Hippocampal formation (tissue), 2 donors: ENCODE measurements around the gene CAV2.
"Not testable (repeated sequence)": the region's sequence is repeated elsewhere in the genome, so short reads cannot be mapped to it uniquely, and the experiment has no call there.

Source experiments
- DNase-seq, 2 donors: peaks; one replicate each; lab custom pipeline; 2025; lab: John Stamatoyannopoulos, UW

The CAV2 gene, protein sequence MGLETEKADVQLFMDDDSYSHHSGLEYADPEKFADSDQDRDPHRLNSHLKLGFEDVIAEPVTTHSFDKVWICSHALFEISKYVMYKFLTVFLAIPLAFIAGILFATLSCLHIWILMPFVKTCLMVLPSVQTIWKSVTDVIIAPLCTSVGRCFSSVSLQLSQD

DNA sequence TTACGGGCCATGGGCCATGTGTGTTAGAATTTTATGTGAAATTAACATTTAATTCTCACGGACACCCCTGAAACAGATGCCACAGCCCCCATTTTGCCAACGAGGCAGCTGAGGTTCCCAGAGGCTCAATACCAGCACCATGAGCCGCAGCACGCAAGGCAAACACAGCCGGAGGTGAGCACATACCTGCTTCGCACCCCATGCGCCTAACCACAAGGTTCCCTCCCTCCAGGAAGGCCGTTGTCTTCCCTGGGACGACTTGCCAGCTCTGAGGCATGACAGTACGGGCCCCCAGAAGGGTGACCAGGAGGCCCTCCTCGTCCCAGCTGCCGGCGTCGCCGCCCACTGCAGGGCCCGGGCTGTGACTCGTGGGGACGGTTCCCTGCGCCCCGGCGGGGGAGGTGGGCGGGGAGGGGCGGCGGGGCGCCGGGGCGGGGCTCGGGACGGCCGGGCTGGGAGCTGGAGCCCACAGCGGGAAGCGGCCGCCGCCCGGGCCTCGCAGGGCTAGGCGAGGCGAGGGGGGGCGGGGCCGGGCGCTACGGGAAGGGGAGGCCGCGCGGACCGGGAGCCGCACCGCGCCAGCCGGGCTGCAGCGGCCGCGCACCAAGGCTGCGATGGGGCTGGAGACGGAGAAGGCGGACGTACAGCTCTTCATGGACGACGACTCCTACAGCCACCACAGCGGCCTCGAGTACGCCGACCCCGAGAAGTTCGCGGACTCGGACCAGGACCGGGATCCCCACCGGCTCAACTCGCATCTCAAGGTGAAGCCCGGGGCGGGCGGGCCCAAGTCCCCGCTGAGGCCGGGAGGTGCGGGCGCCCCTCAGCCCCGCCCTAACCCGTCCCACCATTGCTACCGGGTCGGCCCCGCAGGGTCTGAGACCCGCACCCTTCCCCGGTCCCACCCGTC lies at the start of gene CAV2:
Gene CAV2, plus strand, starts transcription at position 571 of the 910 bp plus-strand sequence. Its CDS starts 44 bp downstream, at position 615.
- peak in 1 of 2 donors; percentile 13 for DNase-seq

DNA sequence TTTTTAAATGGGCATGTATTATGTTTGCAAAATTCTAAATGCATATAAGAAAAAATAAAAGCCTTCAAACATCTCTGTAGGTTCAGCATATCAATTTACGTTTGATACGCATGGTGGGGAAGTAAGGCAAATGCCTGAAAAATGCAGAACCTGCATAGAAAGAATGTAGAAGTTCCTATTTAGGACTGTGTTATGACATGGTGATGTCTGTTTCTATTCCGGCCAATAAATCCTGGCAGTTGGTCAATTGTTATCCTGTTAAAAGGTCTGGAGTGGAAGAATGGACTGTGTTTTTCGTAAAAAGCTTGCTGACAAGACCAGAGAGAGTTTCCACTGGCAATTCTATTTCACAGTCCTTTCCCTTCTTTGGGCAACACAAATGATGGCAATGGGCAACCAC lies 49.6 kb upstream of the CAV2 start:
- DNase-seq, result no peak

DNA sequence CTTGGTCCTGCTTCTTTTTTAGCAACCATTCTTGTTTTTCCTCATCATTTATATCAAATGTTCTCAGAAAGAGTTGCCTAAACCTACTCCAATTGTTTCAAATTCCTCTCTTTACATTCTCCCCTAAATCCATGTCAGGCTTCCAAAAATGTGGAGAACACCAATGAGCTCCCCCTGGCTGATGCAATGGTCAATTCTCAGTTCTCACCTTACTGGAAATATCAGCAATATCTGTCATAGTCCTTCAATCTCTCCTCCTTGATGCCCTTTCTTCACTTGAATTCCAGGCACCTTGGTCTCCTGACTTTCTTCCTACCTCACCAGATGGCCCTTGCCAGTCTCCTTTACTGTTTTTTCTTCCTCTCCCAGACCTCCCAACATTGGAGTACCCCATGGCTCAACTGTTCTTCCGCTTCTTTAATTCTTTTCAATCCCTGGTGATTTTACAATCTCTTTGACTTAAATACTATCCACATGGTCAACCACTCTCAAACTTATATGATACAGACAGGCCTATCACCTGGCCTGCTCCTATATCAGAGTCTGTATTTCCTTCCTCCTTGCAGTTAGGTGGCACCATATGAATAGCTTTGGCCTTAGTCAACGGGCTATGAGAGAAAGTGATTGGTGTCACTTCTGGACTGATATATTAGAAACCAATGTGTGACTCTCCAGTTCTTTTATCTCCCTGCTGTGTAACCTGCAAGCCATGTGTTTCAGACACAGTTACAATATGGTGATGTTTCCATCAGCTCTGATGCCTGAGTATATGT lies 47.4 kb upstream of the CAV2 start:
- no peak for DNase-seq

DNA sequence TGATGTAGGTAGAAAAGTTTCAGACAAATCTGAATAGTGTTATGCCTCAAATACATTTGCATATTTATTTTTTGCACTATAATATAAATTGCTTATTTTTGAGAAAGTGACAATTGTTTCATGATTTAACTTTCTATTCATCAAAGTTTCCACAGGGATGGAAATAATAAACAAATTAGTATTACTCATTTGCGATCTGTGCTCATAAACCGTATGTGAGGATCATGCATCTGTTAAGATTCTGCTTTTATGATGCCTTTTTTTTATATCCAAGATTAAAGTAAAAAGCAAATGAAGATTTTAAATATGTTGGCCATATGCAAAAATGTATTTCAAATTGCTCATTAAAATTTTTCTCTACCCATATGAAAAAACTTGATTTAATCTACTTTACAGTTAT lies 45.2 kb upstream of the CAV2 start:
- DNase-seq, result no peak

DNA sequence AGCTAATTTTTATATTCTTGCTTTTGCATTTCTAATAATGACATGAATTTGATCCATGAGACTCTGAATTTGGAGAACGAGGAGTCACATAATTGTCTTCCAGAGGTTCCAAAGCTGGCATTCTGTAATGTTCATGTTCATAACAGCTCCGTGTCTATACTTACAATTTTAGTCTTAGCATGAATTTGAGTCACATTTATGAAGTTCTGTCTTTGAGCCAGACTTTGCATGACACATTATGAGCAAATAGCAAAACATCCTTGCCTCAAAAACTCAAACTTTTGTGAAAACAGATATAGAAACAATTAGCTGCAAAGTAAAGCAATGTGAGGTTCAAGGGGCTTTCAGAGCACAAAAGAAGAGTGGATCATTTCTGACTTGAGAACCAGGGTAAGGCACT lies 44.5 kb upstream of the CAV2 start:
- DNase-seq, result no peak

DNA sequence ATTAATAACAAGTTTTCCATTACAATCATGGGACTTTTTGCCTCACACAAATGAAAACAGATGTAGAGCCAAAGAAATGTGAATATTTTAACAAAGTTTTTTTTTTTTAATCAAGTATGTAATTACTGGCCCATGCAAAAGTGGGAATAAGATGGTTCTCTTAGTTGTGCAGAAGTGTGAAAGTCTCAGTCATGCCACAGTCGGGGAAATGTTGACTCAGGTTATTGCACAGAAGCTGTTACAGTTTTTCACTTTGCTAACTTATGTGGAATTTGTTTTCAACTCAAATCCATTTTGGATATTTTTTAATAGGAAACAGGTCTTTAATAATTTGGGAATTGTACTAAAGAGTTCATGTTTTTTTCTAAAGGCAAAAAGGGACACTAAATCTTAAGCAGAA lies 44.0 kb upstream of the CAV2 start:
- DNase-seq, result no peak

DNA sequence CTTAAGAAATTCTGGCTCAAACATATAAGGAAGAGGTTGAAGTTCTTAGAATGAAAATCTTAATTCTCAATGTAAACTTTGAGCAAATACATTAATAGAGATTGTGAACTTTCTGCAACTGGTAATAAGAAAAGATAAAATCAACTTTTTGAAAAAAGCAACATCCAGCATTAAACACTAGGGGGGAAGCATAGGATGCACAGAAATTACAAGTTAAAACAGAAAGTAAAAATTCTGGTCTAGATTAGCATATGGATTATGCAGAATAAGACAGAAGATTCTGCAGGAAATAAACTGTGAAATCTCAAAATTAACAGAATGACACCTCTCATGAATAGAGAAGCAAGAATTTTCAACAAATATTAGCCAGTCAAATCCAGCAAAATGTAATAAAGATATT lies 38.0 kb upstream of the CAV2 start:
- no peak for DNase-seq

DNA sequence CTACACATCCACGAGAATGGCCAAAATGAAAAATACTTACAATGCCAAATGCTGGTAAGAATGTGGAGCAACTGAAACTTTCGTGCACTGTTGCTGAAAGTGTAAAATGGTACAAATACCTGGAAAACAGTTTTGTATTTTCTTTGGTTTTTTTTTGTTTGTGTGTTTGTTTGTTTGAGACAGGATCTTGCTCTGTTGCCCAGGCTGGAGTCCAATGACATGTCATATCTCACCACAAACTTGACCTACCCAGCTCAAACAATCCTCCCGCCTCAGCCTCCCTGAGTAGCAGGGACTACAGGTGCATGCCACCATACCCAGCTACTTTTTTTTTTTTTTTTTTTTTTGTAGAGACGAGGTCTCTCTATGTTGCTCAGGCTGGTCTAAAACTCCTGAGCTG lies 35.6 kb upstream of the CAV2 start:
- no peak for DNase-seq

DNA sequence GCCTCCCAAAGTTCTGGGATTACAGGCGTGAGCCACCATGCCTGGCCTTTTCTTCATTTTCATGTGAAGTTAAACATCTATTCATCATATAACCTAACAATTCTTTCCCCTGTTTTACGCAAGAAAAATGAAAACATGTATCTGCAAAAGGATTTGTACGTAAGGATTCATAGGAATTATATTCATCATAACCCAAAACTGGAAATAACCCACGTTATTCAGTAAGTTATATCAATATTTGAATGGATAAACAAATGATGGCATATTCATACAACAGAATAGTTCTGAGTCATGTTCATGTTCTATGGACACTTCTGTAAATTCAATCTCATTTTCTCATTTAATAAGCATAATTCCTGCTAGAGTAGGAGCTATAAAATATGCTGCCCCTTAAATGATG lies 35.2 kb upstream of the CAV2 start:
- DNase-seq, result no peak

DNA sequence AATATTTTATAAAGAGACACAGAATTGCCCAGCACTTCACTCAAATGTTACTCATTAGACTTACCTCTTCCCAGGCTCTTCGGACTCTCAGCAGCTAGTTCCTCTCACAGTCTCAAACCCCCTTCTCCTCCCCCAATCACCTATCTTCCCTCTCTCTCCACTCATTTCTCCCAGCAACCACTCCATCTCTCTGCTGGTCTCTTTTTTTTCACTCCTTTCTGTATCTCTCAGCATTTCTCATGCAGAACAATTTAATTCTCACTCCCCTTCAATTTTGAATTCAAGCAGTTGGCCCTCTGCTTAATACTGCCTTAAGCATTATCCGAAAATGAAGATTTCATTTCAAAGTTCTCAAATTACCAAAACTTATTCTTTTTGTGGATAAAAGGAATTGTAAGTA lies 34.4 kb upstream of the CAV2 start:
- no peak for DNase-seq

DNA sequence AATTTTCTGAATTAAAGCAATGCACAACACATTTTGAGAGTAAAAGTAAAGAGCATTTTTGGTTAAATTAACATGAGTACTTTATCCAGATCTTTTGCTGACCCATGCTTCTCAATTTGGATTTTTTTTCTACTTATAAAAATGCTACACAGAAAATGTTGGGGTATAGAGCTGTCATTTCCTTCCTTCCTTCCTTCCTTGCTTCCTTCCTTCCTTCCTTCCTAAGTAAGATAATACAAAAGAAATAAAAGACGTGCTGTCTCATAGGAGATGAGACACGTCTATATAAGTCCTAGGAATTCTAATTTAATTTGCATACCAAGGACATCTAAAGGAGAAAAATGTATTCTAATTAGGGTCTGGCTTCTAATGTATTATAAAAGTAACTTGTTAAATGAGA lies 31.0 kb upstream of the CAV2 start:
- no peak for DNase-seq

DNA sequence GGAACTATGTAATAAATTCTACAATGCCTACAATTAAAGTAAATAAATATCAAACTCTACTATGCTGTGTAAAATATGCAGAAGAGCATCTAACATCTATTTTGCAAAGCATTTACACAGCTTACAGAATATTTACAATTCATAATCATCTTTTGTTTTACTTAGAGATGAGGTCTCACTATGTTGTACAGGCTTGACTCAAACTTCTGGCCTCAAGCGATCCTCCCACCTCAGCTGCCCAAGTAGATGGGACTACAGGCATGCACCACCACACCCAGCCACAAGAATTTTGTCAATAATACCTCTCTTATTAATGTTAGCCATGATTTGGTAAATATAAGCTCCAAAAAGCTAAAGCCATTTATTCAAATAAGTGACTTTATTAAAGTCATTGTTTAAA lies 21.9 kb upstream of the CAV2 start:
- DNase-seq, result no peak

DNA sequence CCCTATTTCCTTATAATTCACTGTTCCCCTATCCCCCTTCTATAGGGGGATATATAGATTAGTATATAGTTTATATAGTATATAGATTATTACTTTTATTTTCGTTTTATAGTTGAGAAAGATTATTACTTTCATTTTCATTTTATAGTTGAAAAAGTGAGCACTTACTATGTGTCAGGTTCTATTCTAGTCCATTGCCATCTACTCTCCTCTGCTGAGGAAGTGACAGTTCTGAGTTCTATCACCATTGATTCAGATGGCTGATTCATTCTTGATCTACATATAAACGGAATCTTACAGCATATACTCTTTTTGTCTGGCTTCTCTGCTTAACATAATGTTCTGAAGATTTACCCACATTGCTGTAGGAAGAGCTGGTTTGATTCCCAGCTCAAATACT lies 20.7 kb upstream of the CAV2 start:
- no peak for DNase-seq

DNA sequence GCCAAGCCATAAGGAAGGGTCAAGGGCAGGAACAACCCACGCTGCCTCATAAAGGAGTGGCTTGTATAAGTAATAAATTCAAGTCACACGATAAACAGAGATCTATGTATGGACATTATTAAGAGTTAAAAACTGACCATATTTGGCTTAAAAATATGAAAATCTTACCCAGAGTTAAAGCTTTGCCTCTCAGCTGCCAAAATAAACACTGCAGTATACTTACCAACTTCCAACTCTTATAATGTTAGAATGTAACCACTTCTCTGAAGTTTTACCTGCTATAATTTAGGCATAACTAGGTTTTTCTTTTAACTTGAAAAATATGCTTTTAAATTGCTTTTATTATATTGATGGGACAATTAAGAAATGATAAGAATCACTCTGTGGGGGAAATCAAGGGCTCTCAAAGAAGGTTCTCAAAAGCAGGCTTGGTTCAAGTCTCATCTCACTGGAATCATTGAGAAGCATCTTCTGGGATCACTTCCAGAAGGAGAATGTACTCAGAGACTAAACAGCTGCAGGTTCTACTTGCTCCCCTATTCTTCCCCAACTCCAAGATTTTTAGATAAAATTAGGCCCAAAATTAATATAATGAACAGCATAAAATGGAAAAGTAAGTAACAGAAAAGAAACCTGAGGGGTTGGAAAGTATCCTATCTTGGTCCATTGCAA lies 16.1 kb upstream of the CAV2 start:
- no peak for DNase-seq

DNA sequence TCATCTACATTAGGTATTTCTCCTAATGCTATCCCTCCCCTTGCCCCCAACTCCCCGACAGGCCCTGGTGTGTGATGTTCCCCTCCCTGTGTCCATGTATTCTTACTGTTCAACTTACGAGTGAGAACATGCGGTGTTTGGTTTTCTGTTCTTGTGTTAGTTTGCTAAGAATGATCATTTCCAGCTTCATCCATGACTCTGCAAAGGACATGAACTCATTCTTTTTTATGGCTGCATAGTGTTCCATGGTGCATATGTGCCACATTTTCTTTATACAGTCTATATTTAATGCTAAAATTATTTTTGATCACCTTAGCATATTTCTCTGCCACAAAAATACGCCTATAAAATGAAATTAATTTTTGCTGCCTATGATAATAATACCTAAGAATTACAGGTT lies 15.1 kb upstream of the CAV2 start:
- not testable (repeated sequence) for DNase-seq

DNA sequence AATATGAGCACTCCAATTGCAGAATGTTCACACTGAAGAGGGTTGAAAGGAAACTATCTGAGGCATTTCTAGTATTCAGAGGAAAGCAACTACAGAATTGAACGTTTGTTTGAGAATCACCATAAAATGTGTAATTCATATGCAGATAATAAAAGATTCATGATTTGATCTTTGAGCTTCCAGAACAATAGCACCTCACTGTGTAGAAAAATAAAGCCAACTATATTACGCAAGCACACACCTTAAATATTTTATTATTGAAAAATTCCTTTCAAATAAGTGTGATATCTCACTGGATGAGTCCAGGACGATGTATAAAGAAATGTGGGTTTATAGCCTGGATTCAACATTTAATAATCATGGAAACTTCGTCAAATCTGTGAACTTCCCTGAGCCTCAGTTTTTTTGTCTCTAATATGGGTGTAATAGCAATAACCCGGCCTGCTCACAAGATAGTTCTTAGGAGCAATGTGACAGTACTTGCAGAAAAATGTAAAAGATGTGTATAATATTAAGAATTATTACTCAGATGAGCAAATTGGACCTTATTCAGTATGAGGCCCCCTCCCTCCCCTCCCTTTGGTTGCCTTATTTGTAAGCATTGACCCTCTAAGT lies 11.5 kb upstream of the CAV2 start:
- DNase-seq, result no peak

DNA sequence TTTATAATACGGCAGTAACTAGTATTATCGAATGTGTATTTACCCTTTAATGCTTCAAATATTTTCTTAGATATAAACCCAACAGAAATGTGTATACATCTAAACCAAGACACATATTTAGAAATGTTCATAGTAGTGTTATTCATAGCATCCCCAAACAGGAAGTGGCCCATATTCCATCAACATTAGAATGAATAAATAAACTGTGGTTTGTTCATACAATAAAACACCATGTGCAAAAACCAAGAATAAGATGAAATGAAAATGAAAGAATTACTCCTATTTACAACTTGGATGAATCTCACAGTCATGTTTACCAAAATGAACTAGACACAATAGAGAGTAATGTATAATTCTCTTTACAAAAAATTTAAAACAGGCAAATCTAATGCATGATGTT lies 9.2 kb upstream of the CAV2 start:
- no peak for DNase-seq

DNA sequence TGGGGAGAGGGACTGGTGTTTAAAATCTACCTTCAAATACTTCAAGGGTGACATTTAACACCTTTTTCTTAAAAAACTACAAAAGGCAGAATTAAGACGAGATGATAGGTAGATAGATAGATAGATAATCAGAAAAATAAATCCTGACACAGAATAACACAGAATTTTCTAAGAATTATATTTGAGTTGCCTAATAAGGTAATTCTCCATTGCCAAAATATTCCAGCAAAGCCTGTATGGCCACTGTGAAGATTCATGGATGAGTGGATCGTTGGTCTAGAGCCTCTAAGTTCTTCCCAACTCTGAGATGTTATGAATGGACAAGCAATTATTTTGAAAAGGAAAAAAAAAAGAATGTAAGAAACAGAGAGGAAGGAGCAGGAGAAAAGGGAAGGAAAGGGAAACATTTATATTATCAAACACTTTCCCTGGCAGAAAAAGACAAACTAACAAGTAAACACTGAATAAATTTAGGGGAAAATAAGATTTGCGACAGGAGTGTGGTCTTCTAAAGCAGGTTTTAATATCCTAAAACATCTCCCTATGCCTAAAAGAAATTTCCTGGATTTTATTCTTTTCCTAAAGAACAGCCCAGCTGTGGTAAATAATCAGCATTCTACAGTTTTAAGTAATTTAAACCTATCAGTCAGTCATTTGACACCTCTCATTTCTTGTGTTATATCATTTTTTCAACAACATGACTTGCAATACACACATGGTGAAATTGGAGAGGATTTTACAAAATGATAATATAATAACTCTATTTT lies 7.5 kb upstream of the CAV2 start:
- no peak for DNase-seq

DNA sequence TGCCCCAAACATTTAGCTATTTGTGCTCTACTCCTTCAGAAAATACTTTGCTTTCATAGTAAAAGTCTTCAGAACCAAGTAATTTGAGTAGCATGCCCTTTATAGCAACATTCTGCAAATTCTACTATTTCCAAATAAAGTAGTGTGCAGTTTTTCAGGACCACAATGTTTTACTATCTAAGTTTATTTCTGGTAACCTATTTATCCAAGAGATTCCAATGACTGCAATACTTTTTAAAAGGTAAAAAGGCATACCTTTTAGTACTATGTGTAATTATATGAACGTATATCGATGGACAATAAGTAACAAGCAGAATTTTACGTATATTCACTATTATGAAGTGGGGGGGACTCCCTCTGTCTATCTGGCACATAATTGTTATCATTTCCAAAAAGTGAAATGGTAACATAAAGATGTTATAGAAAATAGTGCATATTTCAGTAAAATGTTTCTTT lies 6.9 kb upstream of the CAV2 start:
- no peak for DNase-seq

DNA sequence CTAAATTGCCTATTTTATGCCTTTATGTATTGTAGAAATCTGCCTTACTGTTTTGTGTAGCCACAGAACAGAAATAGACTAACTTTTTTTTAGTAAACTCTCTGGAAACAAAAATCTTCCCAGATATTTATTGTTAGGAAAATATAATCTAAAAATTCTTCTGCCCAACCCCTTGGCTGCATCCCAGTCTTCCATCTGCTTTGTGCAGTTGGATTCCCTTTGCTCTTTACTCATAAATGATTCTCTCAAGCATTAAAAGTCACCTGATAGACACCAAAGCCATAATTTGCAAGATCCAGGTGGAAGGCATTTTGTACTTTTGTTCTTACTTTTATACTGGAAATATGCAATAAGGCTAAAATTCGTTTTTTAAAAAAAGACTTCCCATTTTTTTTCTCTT lies 6.1 kb upstream of the CAV2 start:
- no peak for DNase-seq

DNA sequence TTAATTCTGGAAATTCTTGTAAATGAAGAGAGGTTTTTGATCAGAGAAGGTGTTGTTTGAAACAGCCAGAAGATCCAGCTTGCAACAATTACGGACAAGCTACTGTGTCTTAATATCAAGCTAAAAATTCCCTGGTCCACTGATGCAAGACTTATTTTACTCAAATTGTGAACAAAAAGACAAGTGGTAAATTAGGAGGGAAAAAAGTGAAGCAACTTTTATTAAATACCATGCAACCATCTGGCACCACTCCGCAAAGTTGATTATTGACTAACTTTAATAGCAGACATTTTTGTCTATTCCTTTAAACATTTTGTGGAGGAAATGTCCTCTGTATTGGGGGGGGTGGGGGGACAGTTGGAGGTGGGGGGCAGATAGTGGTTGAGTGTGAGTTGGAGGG lies 5.1 kb upstream of the CAV2 start:
- DNase-seq, result no peak
